Stimulated activated CD8-positive, alpha-beta memory T cell treated with anti-CD3 and anti-CD28 coated beads, Interleukin-15, amount 100 ng/mL, for 24 hours (primary cell): Measurements from ENCODE around the gene LYSMD3.
"Not testable (repeated sequence)": the region's sequence is repeated elsewhere in the genome, so short reads cannot be mapped to it uniquely, and the experiment has no call there.

Source experiments
- DNase-seq: peaks from one replicate; pipeline ENCODE4 v3.0.0-alpha.2; 2020; ENCODE audit warnings: low read depth

Gene LYSMD3

GRCh38 chr5:90529194-90529938, at the start of gene LYSMD3:
TSS of gene LYSMD3 (minus strand) at chr5:90529584. CDS start at chr5:90525289, 4,295 bp downstream.
- DNase-seq = peak; percentile 91

DNA sequence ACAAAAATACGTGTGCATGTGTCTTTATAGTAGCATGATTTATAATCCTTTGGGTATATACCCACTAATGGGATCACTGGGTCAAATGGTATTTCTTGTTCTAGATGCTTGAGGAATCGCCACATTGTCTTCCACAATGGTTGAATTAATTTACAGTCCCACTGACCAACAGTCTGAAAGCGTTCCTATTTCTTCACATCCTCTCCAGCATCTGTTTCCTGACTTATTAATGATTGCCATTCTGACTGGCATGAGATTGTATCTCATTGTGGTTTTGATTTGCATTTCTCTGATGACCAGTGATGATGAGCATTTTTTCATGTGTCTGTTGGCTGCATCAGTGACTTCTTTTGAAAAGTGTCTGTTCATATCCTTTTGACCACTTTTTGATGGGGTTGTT, 47.2 kb upstream of the LYSMD3 start:
- DNase-seq = not testable (repeated sequence)

DNA sequence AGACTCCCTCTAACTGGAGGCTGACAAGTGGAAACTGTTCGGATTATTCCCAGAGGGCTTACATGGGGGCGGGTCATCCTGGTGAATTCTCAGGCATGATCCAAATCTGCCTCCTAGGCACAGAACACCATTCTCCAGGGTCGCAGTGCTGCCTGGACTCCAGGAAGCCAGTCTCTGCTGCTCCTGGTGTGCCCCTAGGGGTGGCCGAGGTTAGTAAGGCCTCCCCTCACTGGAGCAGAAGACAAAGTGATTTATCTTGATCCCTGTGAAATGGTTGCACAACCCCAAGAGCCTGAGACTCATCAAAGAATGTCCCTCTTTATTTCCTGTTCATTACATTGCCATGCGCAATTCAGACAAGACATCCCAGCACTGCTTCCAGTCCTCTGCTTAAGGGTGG, 46.3 kb upstream of the LYSMD3 start:
- DNase-seq = no peak

GRCh38 chr5:90571147-90571773, 41.9 kb upstream of the LYSMD3 start:
- DNase-seq = no peak

- no peak for DNase-seq
These were observed 40.6 kb upstream of the LYSMD3 start for GRCh38 chr5:90570034-90570433.

GRCh38 chr5:90569084-90569483, 39.7 kb upstream of the LYSMD3 start:
- no peak for DNase-seq

DNA sequence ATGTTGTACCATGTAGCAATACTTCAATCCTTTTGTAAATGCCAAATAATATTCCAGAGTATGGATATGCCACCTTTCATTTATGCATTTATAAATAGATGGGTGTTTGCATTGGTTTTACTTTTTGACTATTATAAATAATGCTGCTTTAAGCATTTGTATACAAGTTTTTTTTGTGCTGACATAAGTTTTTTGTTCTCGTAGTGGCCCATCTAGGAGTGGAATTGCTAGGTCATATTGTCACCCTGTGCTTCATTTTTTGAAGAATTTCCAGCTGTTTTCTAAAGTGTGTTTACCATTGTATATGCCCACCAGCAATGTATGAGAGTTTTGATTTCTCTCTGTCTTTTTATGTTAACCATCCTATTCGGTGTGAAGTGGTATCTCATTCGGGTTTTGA, 36.1 kb upstream of the LYSMD3 start:
- no peak for DNase-seq

DNA sequence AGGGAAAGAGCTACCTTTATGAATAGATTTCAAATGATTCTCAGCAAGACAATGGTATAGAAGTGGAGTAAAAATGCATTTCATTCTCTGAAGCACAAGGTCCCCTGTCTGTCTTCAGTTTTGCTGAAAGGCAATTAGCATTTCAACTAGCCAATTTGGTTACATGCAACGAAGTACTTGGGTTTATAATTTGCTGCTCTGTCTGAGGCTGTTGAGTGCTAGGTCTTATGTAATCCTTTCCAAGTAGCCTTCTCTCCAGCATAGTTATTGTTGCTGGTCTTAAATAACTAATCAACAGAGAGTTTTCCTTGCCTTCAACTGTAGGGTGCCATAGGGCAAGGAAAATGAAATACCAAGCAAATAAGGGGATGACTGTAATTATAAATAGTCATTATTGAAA, 33.7 kb upstream of the LYSMD3 start:
- DNase-seq = no peak

DNA sequence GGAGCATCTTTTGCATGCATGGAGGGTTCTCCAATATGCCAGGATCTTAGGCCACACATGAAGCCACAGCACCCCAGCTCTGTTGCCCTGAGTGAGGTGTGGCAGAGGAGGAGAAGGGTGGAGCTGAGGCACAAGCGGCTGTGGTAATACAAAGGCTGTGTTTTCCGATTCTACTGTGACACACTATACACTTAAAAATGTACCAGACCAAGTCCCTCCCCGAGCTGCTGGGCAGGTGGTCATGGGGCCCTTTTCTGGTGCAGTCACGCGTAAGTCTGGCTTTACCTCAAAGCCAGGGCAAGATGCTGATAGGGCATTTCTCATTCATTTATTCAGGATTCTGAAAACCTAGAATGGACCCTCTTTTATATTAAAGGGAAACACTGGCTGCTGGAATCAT, 33.0 kb upstream of the LYSMD3 start:
- DNase-seq = no peak

DNA sequence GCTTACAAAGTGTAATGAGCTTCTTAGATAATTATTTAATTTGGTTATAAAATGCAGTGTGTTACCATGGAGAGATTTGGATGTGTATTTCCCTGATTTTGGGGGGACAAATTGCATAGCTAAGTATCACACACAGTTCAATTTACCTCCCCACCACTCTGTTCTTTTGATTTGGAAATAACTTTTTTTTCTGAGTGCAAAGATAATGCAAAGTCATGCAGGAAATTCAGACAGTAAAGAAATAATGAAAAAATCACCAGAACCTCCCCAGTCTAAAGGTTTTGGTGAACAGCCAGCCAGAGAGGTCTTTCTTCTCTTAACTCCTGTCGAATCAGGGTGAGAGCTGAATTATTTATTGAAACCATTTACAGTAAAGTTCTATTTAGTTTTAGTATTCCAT, 32.4 kb upstream of the LYSMD3 start:
- no peak for DNase-seq

- DNase-seq = no peak
These were observed 31.4 kb upstream of the LYSMD3 start for GRCh38 chr5:90560771-90561170.

DNA sequence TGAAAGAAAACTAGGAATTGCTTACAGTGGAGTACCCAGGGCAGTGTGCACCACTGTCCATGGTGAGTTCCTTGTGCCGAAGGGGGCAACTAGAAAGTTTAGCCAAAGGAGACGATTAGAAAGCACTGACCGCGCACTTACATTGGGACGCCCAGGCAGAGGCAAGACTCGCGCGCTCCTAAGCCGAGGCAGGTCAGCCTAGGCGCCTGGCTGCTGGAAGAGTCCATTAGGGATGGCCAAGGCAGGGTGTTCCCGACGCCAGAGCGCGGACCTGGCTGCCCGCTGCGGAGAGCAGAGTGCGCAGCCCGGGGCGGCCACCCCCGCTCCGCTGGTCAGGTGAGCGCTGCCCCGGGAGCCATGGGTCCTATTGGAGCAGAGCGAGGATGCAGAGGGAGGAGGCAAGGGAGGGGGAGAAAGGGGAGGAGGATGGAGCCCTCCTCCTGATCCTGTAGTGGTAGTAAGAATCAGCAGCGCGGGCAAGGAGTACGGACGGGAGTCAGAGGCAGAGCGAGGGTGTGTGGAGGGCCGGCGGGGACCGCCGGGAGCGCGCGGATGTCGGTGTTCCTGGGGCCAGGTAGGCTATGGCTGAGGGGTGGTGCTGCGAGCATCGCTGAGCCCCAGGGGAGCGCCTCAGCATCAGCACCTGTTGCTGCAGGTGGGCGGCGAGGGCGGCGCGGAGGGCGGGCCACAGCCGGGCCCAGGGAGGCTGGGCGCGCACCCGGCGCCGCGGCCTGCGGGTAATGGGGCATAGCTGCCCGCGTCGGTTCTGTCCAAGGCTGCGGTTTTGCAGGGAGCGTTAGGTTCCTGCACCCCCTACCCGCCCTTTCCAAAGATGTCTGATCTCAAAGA, 29.2 kb upstream of the LYSMD3 start, which contains the start of gene ADGRV1:
Gene ADGRV1, plus strand, starts transcription at position 454 of the 849 bp plus-strand sequence. Its CDS starts 99 bp downstream, at position 553.
- no peak for DNase-seq

- DNase-seq = no peak
These were observed 28.5 kb upstream of the LYSMD3 start for GRCh38 chr5:90557871-90558270.

DNA sequence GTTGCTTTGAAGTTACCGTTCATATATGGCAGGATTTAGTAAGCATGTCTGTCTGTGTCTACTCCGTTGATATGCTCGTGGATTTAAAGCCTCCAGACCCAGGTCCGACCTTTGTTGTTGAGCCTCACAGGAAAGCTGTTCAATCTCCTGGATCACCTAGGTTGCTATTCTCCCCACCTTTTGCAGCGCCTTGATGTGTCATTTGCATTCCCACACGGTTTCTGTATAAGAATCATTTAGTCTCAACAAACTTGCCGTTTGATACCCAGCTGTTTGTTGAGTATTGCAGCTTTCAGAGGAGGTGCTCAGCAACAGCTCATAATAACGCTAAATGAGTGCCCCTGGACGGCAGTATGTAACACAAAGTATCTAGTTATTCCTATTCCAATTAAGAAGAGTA, 28.0 kb upstream of the LYSMD3 start:
- no peak for DNase-seq

- no peak for DNase-seq
These were observed 26.3 kb upstream of the LYSMD3 start for GRCh38 chr5:90555666-90556065.

DNA sequence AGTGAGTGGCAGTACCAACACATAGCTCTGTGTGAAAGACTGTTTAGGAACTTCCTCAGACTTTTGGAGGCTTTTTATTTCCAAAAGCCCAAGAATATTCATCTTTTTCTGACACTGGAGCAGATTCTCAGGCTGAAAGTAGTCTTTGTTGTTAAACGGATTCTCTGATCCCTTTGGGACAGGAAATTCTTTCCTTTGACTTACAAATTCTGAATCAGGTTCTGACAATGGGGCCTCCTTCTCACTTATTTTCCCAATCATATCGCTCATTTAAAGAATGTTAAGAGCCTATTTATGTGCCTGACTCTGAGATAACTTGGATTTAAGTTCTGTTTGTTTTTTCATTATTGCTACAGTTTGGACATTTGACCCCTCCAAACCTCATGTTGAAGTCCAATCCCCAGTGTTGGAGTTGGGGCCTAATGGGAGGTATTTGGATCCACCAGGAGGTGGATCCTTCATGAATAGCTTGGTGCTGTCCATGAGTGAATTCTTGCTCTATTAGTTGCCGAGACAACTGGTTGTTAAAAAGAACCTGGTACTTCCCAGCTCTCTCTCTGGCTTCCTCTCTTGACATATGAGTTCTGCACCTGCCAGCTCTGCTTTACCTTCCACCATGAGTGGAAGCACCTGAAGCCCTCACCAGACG, 25.1 kb upstream of the LYSMD3 start:
- DNase-seq = no peak

GRCh38 chr5:90553711-90554110, 24.3 kb upstream of the LYSMD3 start:
- no peak for DNase-seq

GRCh38 chr5:90551376-90551775, 22.0 kb upstream of the LYSMD3 start:
- DNase-seq = no peak

DNA sequence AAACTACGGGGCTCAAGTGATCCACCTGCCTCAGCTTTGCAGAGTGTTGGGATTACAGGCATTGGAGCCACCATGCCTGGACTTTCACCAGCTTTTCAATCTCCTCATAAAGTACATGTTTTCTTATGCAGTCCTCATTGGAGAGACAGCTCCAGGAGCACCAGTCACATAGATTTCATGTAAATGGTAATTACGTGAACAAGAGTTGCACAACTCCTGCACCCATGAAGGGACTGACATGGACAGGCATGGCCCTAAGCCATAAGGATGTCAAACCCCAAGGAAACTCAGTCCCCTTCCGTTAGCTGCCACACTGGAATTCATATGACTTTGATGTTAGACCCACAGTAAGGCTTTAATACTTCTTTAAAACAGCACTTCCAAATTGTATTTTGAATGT, 21.6 kb upstream of the LYSMD3 start:
- no peak for DNase-seq

- DNase-seq = no peak
These were observed 20.4 kb upstream of the LYSMD3 start for GRCh38 chr5:90549729-90550275.

DNA sequence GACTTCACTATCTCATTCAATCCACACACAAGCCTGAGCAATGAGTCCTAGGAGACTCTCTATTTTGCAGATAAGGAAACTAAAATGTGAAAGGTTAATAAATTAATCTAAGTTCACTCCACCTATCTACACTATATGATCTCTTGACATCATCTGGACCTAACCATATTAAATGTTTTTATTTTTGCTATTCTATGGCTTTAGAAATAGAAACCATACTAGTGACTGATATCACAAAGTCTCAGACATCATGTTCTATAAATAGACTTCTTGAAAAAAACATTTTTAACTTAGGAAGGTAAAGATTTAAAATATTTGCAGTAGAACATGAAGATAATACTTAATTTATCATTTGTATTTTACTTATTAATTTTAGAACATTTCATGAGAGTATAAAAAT, 19.8 kb upstream of the LYSMD3 start:
- no peak for DNase-seq

GRCh38 chr5:90548069-90548593, 18.7 kb upstream of the LYSMD3 start:
- DNase-seq = no peak
